Measurements from ENCODE around the gene ATIC.

The ATIC gene

DNA sequence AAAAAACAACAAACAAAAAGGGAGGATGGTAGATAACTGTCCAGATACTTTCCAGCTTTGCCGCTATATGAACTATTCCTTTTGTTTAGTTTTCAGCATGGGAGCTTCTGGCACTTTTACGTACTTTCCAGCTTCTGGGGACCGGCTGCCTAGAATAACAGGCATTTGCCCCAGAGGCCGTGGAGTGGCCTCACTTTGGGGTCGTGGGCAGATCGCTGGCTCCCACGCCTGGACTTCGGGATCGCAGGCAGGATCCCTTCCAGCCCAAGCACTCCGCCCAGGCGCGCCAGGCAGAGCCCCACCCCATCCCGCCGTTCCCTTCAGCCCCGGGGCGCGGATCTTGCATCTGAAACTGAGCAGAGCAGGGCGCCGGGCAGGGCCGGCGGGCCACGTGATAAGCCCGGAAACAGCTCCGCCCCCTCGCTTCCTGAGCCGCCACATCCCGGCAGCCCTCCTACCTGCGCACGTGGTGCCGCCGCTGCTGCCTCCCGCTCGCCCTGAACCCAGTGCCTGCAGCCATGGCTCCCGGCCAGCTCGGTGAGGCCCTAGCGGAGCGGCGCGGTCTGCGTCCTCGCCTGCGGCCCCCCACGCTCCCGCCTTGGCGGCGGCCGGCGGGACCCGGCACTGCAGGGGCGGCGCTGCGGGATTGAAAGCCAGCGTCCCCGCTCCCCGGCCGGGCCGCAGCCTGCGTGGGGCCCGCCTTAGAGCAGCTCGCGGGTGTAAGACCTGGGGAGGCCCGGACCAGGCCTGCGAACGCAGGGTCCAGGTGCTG is at the start of gene ATIC (continued):
- TF ChIP-seq, protein P1, sequence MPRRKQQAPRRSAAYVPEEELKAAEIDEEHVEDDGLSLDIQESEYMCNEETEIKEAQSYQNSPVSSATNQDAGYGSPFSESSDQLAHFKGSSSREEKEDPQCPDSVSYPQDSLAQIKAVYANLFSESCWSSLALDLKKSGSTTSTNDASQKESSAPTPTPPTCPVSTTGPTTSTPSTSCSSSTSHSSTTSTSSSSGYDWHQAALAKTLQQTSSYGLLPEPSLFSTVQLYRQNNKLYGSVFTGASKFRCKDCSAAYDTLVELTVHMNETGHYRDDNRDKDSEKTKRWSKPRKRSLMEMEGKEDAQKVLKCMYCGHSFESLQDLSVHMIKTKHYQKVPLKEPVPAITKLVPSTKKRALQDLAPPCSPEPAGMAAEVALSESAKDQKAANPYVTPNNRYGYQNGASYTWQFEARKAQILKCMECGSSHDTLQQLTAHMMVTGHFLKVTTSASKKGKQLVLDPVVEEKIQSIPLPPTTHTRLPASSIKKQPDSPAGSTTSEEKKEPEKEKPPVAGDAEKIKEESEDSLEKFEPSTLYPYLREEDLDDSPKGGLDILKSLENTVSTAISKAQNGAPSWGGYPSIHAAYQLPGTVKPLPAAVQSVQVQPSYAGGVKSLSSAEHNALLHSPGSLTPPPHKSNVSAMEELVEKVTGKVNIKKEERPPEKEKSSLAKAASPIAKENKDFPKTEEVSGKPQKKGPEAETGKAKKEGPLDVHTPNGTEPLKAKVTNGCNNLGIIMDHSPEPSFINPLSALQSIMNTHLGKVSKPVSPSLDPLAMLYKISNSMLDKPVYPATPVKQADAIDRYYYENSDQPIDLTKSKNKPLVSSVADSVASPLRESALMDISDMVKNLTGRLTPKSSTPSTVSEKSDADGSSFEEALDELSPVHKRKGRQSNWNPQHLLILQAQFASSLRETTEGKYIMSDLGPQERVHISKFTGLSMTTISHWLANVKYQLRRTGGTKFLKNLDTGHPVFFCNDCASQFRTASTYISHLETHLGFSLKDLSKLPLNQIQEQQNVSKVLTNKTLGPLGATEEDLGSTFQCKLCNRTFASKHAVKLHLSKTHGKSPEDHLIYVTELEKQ (tag by site-specific recombination; IDR thresholded peaks at IDR 0.05; ENCODE audit: borderline replicate concordance) = no peak
- TF ChIP-seq, protein P2, sequence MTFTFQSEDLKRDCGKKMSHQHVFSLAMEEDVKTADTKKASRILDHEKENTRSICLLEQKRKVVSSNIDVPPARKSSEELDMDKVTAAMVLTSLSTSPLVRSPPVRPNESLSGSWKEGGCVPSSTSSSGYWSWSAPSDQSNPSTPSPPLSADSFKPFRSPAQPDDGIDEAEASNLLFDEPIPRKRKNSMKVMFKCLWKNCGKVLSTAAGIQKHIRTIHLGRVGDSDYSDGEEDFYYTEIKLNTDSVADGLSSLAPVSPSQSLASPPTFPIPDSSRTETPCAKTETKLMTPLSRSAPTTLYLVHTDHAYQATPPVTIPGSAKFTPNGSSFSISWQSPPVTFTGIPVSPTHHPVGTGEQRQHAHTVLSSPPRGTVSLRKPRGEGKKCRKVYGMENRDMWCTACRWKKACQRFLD (tag by site-specific recombination; IDR thresholded peaks at IDR 0.05) = no peak
- TF ChIP-seq ZNF544 (tag by site-specific recombination; IDR thresholded peaks at IDR 0.05) (no peak), ZNF37A (tag by site-specific recombination; IDR thresholded peaks at IDR 0.05) (no peak), EGR2 (tag by site-specific recombination; IDR thresholded peaks at IDR 0.05; ENCODE audit: low read depth) (peak; percentile 73), RBAK (tag by site-specific recombination; IDR thresholded peaks at IDR 0.05) (no peak), SP3 (tag by site-specific recombination; IDR thresholded peaks at IDR 0.05) (peak; percentile 76), KLF7 (tag by site-specific recombination; IDR thresholded peaks at IDR 0.05; ENCODE audit: borderline replicate concordance) (peak; percentile 19; the same call in 1 of the 2 replicates), ZNF830 (tag by site-specific recombination; IDR thresholded peaks at IDR 0.05; ENCODE audit: low read depth) (no peak), ZNF341 (tag by site-specific recombination; IDR thresholded peaks at IDR 0.05; ENCODE audit: low read depth) (peak; percentile 71), ZXDB (tag by site-specific recombination; IDR thresholded peaks at IDR 0.05) (0 out of 2 replicates have a peak, but pooled peaks have one; percentile 31), ZNF843 (tag by site-specific recombination; IDR thresholded peaks at IDR 0.05) (no peak), ZBTB7A (tag by site-specific recombination; IDR thresholded peaks at IDR 0.05; ENCODE audit: low read depth) (no peak), ZNF132 (tag by site-specific recombination; IDR thresholded peaks at IDR 0.05; ENCODE audit: borderline replicate concordance) (no peak), ZNF776 (tag by site-specific recombination; IDR thresholded peaks at IDR 0.05; ENCODE audit: borderline replicate concordance) (no peak), ZNF248 (tag by site-specific recombination; IDR thresholded peaks at IDR 0.05) (no peak), ZNF777 (tag by site-specific recombination; IDR thresholded peaks at IDR 0.05; ENCODE audit: borderline replicate concordance) (no peak), ZNF529 (tag by site-specific recombination; IDR thresholded peaks at IDR 0.05; ENCODE audit: insufficient replicate concordance) (no peak), ZFP41 (tag by site-specific recombination; IDR thresholded peaks at IDR 0.05; ENCODE audit: borderline replicate concordance) (no peak), ZNF558 (tag by site-specific recombination; IDR thresholded peaks at IDR 0.05) (no peak), GLI2 (tag by site-specific recombination; IDR thresholded peaks at IDR 0.05; ENCODE audit: borderline replicate concordance, low read depth) (no peak), ZNF416 (tag by site-specific recombination; IDR thresholded peaks at IDR 0.05) (no peak), WT1 (tag by site-specific recombination; IDR thresholded peaks at IDR 0.05) (no peak; the same call in 1 of the 2 replicates), ZNF433 (tag by site-specific recombination; IDR thresholded peaks at IDR 0.05; ENCODE audit: low read depth) (no peak), IKZF3 (tag by site-specific recombination; IDR thresholded peaks at IDR 0.05) (peak; percentile 87), ZNF16 (tag by site-specific recombination; IDR thresholded peaks at IDR 0.05; ENCODE audit: low read depth) (no peak)
- TF ChIP-seq, protein P3, sequence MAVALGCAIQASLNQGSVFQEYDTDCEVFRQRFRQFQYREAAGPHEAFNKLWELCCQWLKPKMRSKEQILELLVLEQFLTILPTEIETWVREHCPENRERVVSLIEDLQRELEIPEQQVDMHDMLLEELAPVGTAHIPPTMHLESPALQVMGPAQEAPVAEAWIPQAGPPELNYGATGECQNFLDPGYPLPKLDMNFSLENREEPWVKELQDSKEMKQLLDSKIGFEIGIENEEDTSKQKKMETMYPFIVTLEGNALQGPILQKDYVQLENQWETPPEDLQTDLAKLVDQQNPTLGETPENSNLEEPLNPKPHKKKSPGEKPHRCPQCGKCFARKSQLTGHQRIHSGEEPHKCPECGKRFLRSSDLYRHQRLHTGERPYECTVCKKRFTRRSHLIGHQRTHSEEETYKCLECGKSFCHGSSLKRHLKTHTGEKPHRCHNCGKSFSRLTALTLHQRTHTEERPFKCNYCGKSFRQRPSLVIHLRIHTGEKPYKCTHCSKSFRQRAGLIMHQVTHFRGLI (tag by site-specific recombination; IDR thresholded peaks at IDR 0.05) = peak; percentile 57
- TF ChIP-seq, protein P4, sequence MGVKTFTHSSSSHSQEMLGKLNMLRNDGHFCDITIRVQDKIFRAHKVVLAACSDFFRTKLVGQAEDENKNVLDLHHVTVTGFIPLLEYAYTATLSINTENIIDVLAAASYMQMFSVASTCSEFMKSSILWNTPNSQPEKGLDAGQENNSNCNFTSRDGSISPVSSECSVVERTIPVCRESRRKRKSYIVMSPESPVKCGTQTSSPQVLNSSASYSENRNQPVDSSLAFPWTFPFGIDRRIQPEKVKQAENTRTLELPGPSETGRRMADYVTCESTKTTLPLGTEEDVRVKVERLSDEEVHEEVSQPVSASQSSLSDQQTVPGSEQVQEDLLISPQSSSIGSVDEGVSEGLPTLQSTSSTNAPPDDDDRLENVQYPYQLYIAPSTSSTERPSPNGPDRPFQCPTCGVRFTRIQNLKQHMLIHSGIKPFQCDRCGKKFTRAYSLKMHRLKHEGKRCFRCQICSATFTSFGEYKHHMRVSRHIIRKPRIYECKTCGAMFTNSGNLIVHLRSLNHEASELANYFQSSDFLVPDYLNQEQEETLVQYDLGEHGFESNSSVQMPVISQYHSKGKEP (tag by site-specific recombination; IDR thresholded peaks at IDR 0.05) = peak; percentile 44; the same call in 1 of the 2 replicates
- TF ChIP-seq, protein P5, sequence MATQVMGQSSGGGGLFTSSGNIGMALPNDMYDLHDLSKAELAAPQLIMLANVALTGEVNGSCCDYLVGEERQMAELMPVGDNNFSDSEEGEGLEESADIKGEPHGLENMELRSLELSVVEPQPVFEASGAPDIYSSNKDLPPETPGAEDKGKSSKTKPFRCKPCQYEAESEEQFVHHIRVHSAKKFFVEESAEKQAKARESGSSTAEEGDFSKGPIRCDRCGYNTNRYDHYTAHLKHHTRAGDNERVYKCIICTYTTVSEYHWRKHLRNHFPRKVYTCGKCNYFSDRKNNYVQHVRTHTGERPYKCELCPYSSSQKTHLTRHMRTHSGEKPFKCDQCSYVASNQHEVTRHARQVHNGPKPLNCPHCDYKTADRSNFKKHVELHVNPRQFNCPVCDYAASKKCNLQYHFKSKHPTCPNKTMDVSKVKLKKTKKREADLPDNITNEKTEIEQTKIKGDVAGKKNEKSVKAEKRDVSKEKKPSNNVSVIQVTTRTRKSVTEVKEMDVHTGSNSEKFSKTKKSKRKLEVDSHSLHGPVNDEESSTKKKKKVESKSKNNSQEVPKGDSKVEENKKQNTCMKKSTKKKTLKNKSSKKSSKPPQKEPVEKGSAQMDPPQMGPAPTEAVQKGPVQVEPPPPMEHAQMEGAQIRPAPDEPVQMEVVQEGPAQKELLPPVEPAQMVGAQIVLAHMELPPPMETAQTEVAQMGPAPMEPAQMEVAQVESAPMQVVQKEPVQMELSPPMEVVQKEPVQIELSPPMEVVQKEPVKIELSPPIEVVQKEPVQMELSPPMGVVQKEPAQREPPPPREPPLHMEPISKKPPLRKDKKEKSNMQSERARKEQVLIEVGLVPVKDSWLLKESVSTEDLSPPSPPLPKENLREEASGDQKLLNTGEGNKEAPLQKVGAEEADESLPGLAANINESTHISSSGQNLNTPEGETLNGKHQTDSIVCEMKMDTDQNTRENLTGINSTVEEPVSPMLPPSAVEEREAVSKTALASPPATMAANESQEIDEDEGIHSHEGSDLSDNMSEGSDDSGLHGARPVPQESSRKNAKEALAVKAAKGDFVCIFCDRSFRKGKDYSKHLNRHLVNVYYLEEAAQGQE (tag by site-specific recombination; IDR thresholded peaks at IDR 0.05) = no peak
